Panc1 (cell line): ENCODE data around the gene AHI1. TPM values are rescaled to one million over a fixed set of nuclear protein-coding genes. Genes with fewer than 3 reads are reported as not detected.

Experiments used
- ATAC-seq: fragments of 200-7000 bp; cut with Tn5 transposase; 2 replicates; pipeline ENCODE4 v1.9.1; 2020; ENCODE audit warnings: mild to moderate bottlenecking, moderate library complexity
- BruUV-seq: library from RNA; stranded (reverse); fragments of 400-500 nt; replicated peaks from 2 replicates; lab custom pipeline; 2021; lab: Mats Ljungman, UMichigan
- CTCF ChIA-PET: fragments of 300-600 bp; sonication (Branson Sonifier 250); formaldehyde crosslinking; loops from one replicate; lab custom pipeline; 2022; ENCODE audit warnings: antibody characterized with exemption; lab: Charles Lee
- POLR2A ChIA-PET: fragments of 300-600 bp; sonication (Branson Sonifier 250); formaldehyde crosslinking; loops from one replicate; lab custom pipeline; 2022; ENCODE audit warnings: antibody characterized with exemption; lab: Charles Lee
- DNase-seq: peaks from one replicate; pipeline ENCODE4 v3.0.0-alpha.2; 2010; ENCODE audit warnings: low read depth, low spot score
- H3K27ac ChIP-seq: 2 replicates; pipeline ENCODE4 v1.5.1; 2011; ENCODE audit warnings: mild to moderate bottlenecking, low read length, inconsistent platforms
- H3K27me3 ChIP-seq: fragments of 200-500 bp; sonication (Bioruptor generic); 2 replicates; pipeline ENCODE4 v1.6.0; 2014; ENCODE audit warnings: low read length, inconsistent platforms; ENCODE audit not compliant: control insufficient read depth, insufficient read depth
- H3K36me3 ChIP-seq: fragments of 200-500 bp; sonication (Bioruptor generic); 2 replicates; pipeline ENCODE4 v1.5.1; 2014; ENCODE audit warnings: inconsistent platforms, mild to moderate bottlenecking, low read length, moderate library complexity; ENCODE audit not compliant: control insufficient read depth, insufficient read depth
- H3K4me1 ChIP-seq: 2 replicates; pipeline ENCODE4 v1.5.1; 2011; ENCODE audit warnings: inconsistent platforms, mild to moderate bottlenecking, low read length, moderate library complexity; ENCODE audit not compliant: control insufficient read depth, insufficient read depth
- H3K4me3 ChIP-seq, 2 experiments: 2 replicates each; pipeline ENCODE4 v1.5.1; 2011 to 2012; ENCODE audit warnings: low read depth in 2 of 2, low read length in 2 of 2, mild to moderate bottlenecking in 2 of 2, inconsistent platforms in 1 of 2, moderate library complexity in 1 of 2
- H3K9me3 ChIP-seq: fragments of 200-500 bp; sonication (Bioruptor generic); 2 replicates; pipeline ENCODE4 v1.5.1; 2014; ENCODE audit warnings: low read depth, mild to moderate bottlenecking, inconsistent platforms, low read length, moderate library complexity; ENCODE audit not compliant: control insufficient read depth, insufficient read depth
- POLR2AphosphoS5 ChIP-seq: IDR thresholded peaks from 2 replicates; pipeline ENCODE4 v1.6.1; 2012; ENCODE audit warnings: mild to moderate bottlenecking, low read depth, low read length, moderate library complexity
- SIN3A ChIP-seq: IDR thresholded peaks from 2 replicates; pipeline ENCODE4 v1.6.1; 2012; ENCODE audit warnings: low read depth, mild to moderate bottlenecking, low read length, moderate library complexity, borderline replicate concordance; ENCODE audit not compliant: insufficient read depth
- TCF7L2 ChIP-seq: IDR thresholded peaks from 2 replicates; pipeline ENCODE4 v1.6.1; 2011; ENCODE audit warnings: mild to moderate bottlenecking, low read depth, low read length, inconsistent platforms
- in situ Hi-C: cut with HindIII; loops from 2 replicates; pipeline ENCODE4 v1.10.0; 2016; ENCODE audit warnings: low sequenced_read_pairs, low pct_unique_long_range_greater_than_20kb
- intact Hi-C: fragments of 100-400 bp; cut with micrococcal nuclease; formaldehyde crosslinking; loops from one replicate; pipeline ENCODE4 v1.10.0; 2022; ENCODE audit not compliant: unreplicated experiment
- total RNA-seq: library from RNA; stranded (reverse); gene quantifications from one replicate; pipeline ENCODE4 v1.2.1, GENCODE V29; 2021; ENCODE audit not compliant: unreplicated experiment
- TF ChIP-seq, protein P1 (sequence below): fragments of 450-650 bp; IDR thresholded peaks from 2 replicates; pipeline ENCODE4 v1.5.1; 2017; ENCODE audit warnings: mild to moderate bottlenecking
- TF ChIP-seq, protein P2 (sequence below), 2 experiments: IDR thresholded peaks; 2 replicates each; pipeline ENCODE4 v1.6.1; 2011 to 2012; ENCODE audit warnings: low read depth in 2 of 2, control low read depth in 1 of 2, low read length in 1 of 2, mild to moderate bottlenecking in 1 of 2, moderate library complexity in 1 of 2; ENCODE audit not compliant: insufficient read depth in 1 of 2

The AHI1 gene
- total RNA-seq, 1 experiment from 2014 or later: 22.3 TPM

GRCh38 chr6:135256866-135257265, 240.7 kb downstream of the AHI1 start:
- POLR2A ChIA-PET: no interaction called here
- in situ Hi-C loops: no loop called here
- ATAC-seq (no peak), DNase-seq (no peak)
- Histone ChIP-seq H3K36me3 (no peaks in the 10 kb centered on the region), H3K4me3 (no peak overlapping the region), H3K9me3 (no peaks in the 10 kb centered on the region), H3K4me1 (no peaks in the 10 kb centered on the region), H3K27ac (no peak overlapping the region), H3K27me3 (peaks cover 7% of the 10 kb centered on the region)
- intact Hi-C loops: no loop called here
- TF ChIP-seq, protein P1, sequence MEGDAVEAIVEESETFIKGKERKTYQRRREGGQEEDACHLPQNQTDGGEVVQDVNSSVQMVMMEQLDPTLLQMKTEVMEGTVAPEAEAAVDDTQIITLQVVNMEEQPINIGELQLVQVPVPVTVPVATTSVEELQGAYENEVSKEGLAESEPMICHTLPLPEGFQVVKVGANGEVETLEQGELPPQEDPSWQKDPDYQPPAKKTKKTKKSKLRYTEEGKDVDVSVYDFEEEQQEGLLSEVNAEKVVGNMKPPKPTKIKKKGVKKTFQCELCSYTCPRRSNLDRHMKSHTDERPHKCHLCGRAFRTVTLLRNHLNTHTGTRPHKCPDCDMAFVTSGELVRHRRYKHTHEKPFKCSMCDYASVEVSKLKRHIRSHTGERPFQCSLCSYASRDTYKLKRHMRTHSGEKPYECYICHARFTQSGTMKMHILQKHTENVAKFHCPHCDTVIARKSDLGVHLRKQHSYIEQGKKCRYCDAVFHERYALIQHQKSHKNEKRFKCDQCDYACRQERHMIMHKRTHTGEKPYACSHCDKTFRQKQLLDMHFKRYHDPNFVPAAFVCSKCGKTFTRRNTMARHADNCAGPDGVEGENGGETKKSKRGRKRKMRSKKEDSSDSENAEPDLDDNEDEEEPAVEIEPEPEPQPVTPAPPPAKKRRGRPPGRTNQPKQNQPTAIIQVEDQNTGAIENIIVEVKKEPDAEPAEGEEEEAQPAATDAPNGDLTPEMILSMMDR: no peak
- TF ChIP-seq, protein P2, sequence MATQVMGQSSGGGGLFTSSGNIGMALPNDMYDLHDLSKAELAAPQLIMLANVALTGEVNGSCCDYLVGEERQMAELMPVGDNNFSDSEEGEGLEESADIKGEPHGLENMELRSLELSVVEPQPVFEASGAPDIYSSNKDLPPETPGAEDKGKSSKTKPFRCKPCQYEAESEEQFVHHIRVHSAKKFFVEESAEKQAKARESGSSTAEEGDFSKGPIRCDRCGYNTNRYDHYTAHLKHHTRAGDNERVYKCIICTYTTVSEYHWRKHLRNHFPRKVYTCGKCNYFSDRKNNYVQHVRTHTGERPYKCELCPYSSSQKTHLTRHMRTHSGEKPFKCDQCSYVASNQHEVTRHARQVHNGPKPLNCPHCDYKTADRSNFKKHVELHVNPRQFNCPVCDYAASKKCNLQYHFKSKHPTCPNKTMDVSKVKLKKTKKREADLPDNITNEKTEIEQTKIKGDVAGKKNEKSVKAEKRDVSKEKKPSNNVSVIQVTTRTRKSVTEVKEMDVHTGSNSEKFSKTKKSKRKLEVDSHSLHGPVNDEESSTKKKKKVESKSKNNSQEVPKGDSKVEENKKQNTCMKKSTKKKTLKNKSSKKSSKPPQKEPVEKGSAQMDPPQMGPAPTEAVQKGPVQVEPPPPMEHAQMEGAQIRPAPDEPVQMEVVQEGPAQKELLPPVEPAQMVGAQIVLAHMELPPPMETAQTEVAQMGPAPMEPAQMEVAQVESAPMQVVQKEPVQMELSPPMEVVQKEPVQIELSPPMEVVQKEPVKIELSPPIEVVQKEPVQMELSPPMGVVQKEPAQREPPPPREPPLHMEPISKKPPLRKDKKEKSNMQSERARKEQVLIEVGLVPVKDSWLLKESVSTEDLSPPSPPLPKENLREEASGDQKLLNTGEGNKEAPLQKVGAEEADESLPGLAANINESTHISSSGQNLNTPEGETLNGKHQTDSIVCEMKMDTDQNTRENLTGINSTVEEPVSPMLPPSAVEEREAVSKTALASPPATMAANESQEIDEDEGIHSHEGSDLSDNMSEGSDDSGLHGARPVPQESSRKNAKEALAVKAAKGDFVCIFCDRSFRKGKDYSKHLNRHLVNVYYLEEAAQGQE (IDR thresholded peaks at IDR 0.05; ENCODE audit: insufficient read depth in 1 of 2, low read depth in 2 of 2, low read length in 1 of 2): no peak
- TF ChIP-seq SIN3A (no peak), POLR2AphosphoS5 (no peak), TCF7L2 (no peak)
- BruUV-seq: no TSS peak
- CTCF ChIA-PET: no interaction called here

- TF ChIP-seq POLR2AphosphoS5: no peak
- TF ChIP-seq, protein P2 (IDR thresholded peaks at IDR 0.05; ENCODE audit: insufficient read depth in 1 of 2, low read depth in 2 of 2, low read length in 1 of 2): no peak
- no peak for TF ChIP-seq TCF7L2
- TF ChIP-seq, protein P1: no peak
- no TSS peak for BruUV-seq
- H3K27ac ChIP-seq: no peak overlapping the region
- ChIA-PET POLR2A (no interaction called here), CTCF (no interaction called here)
- H3K9me3 ChIP-seq: no peaks in the 10 kb centered on the region
- intact Hi-C loops (no loop called here), in situ Hi-C loops (no loop called here)
- ATAC-seq (no peak), DNase-seq (no peak)
- no peak overlapping the region for H3K4me3 ChIP-seq
- H3K4me1 ChIP-seq: no peaks in the 10 kb centered on the region
- peaks cover 5% of the 10 kb centered on the region for H3K27me3 ChIP-seq
- no peaks in the 10 kb centered on the region for H3K36me3 ChIP-seq
These were observed 243.1 kb downstream of the AHI1 start for GRCh38 chr6:135254471-135254870.
